ENCODE data around the gene ADCY5.

DNA sequence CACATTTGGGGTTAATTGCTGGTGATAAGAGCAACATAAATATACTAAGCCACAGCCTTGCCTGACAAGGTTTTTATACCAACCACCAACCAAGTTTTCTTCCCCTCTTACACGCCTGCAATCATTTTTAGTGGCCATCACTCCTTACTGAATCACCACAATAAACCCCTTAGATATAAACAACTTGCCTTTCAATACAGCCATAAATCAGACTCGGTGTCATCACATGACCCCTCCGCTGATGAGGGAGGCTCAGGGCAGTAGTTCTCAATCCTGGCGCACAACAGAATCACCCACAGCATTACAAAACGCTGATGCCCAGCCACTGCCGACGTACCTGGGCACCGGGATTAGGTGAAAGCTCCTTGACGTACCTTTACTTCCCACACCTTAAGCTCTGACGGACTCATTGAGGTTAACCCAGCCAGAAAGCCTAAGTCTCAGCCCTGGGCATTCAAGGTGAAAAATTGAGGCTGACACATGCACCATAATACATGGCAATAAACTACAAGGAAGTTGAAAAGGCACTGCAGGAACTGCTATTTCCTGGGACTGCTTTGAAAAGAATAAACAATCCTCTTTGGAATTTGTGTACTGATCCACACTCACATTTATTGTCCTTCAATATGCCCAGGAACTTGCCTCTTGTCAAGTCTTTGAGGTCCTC is 17.1 kb downstream of the ADCY5 start:
- TF ChIP-seq POLR2A (IDR thresholded peaks at IDR 0.05; ENCODE audit: low read depth, low read length) (no peak), POLR2AphosphoS5 (IDR thresholded peaks at IDR 0.05; ENCODE audit: low read depth, low read length) (no peak)

Measured in GM12892 (cell line).